SU-DHL-6 (cell line): Measurements from ENCODE around the gene CDH13.

Source experiments
- H2AFZ ChIP-seq: fragments of 200-600 bp; sonication (generic); 2 replicates; pipeline ENCODE4 v1.6.1; 2014; ENCODE audit warnings: low read depth, mild to moderate bottlenecking, moderate library complexity, mixed read lengths, antibody characterized with exemption, low read length; ENCODE audit not compliant: severe bottlenecking
- H3F3A ChIP-seq: fragments of 200-600 bp; shearing (Covaris generic); 2 replicates; pipeline ENCODE4 v1.6.0; 2016; ENCODE audit warnings: antibody characterized with exemption, mild to moderate bottlenecking; ENCODE audit not compliant: insufficient read depth
- H3K27ac ChIP-seq: fragments of 200-600 bp; sonication (generic); 2 replicates; pipeline ENCODE4 v1.5.1; 2016; ENCODE audit warnings: low read depth, mild to moderate bottlenecking, low read length, moderate library complexity, mixed read lengths
- H3K27me3 ChIP-seq: fragments of 200-600 bp; sonication (generic), shearing (Covaris generic); 2 replicates; pipeline ENCODE4 v1.6.0; 2014; ENCODE audit warnings: mild to moderate bottlenecking, low read length
- H3K36me3 ChIP-seq: fragments of 200-600 bp; sonication (generic); 2 replicates; pipeline ENCODE4 v1.6.1; 2014; ENCODE audit warnings: mild to moderate bottlenecking, low read length, mixed read lengths
- H3K4me2 ChIP-seq: fragments of 300-600, 200-600 bp; shearing (Covaris generic), sonication (generic); 2 replicates; pipeline ENCODE4 v1.6.0; 2014; ENCODE audit warnings: low read length, low read depth, mild to moderate bottlenecking; ENCODE audit not compliant: poor library complexity, severe bottlenecking
- H3K4me3 ChIP-seq: fragments of 200-600 bp; sonication (generic); 2 replicates; pipeline ENCODE4 v1.5.1; 2014; ENCODE audit warnings: antibody characterized with exemption, low read length, mild to moderate bottlenecking, mixed read lengths; ENCODE audit not compliant: insufficient read depth, poor library complexity, severe bottlenecking
- H3K79me2 ChIP-seq: fragments of 200-600 bp; sonication (generic); 2 replicates; pipeline ENCODE4 v1.6.1; 2014; ENCODE audit warnings: mild to moderate bottlenecking, low read length, moderate library complexity; ENCODE audit not compliant: insufficient read depth
- H3K9ac ChIP-seq: fragments of 200-600 bp; sonication (generic); 2 replicates; pipeline ENCODE4 v1.7.0; 2014; ENCODE audit warnings: mild to moderate bottlenecking, low read length
- H3K9me2 ChIP-seq: fragments of 200-600 bp; sonication (generic); replicated peaks from 2 replicates; pipeline ENCODE4 v1.6.1; 2014; ENCODE audit warnings: low read length; ENCODE audit not compliant: insufficient read depth
- H3K9me3 ChIP-seq: fragments of 200-600 bp; sonication (generic); 2 replicates; pipeline ENCODE4 v1.6.1; 2014; ENCODE audit warnings: low read length, mixed read lengths; ENCODE audit not compliant: insufficient read depth
- H4K20me1 ChIP-seq: fragments of 200-600 bp; sonication (generic); 2 replicates; pipeline ENCODE4 v1.6.1; 2014; ENCODE audit warnings: low read depth, mild to moderate bottlenecking, antibody characterized with exemption, low read length, moderate library complexity, mixed read lengths
- EZH2phosphoT487 ChIP-seq: fragments of 200-600 bp; sonication (generic), shearing (Covaris generic); conservative IDR thresholded peaks from 2 replicates; pipeline ENCODE4 v1.6.1; 2018; ENCODE audit warnings: mild to moderate bottlenecking, antibody characterized with exemption, low read length, moderate library complexity, mixed read lengths
- TF ChIP-seq, protein P1 (sequence below): fragments of 200-600 bp; sonication (generic); IDR thresholded peaks from one replicate; pipeline ENCODE4 v1.5.1; 2017; ENCODE audit warnings: antibody characterized with exemption, mild to moderate bottlenecking, low read length, moderate library complexity; ENCODE audit not compliant: insufficient read depth, poor library complexity, severe bottlenecking

The CDH13 gene

DNA sequence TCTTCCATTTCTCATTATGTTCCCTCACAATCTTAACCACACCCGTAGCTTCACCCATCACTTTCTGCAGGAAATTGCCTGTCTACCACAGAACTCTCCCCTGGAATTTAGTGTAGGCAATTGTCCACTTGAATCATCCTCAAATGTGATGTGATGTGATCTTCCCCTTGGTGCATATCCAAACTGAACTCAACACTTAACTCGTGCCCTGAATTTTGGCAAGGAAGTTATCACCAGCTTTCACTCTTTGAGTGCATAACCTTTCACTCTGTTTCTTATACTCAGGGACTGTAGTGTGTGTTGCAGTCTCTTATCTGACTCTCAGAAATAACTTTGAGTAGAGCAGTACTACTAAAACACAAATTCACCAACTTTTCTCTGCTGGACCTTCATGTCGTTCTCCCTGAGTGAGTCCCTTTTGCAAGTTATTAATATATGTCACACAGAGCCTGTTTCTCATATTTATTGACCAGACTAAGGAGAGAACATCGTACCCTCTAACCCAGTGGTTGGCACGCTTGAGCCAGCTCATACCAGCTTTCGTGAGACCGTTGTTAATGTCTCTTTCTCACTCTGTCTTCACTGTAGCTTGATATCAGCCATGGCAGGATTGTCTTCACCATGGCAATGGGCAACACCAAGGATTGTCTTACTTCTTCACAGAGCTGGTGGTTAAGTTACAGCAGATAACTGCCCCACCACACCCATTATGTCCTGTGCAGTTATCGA, 622.1 kb downstream of the CDH13 start:
- no peaks in the 10 kb centered on the region for H3K27me3 ChIP-seq
- no peaks in the 10 kb centered on the region for H3K36me3 ChIP-seq
- no peaks in the 10 kb centered on the region for H3K9me3 ChIP-seq
- H2AFZ ChIP-seq, result no peak overlapping the region
- H3F3A ChIP-seq, result no peaks in the 10 kb centered on the region
- no peaks in the 10 kb centered on the region for H3K9me2 ChIP-seq
- no peak for TF ChIP-seq EZH2phosphoT487
- TF ChIP-seq, protein P1, sequence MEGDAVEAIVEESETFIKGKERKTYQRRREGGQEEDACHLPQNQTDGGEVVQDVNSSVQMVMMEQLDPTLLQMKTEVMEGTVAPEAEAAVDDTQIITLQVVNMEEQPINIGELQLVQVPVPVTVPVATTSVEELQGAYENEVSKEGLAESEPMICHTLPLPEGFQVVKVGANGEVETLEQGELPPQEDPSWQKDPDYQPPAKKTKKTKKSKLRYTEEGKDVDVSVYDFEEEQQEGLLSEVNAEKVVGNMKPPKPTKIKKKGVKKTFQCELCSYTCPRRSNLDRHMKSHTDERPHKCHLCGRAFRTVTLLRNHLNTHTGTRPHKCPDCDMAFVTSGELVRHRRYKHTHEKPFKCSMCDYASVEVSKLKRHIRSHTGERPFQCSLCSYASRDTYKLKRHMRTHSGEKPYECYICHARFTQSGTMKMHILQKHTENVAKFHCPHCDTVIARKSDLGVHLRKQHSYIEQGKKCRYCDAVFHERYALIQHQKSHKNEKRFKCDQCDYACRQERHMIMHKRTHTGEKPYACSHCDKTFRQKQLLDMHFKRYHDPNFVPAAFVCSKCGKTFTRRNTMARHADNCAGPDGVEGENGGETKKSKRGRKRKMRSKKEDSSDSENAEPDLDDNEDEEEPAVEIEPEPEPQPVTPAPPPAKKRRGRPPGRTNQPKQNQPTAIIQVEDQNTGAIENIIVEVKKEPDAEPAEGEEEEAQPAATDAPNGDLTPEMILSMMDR, result no peak
- no peak overlapping the region for H3K9ac ChIP-seq
- H3K27ac ChIP-seq, result no peak overlapping the region
- no peak overlapping the region for H3K4me3 ChIP-seq
- no peak overlapping the region for H3K4me2 ChIP-seq
- no peaks in the 10 kb centered on the region for H3K79me2 ChIP-seq
- H4K20me1 ChIP-seq, result no peaks in the 10 kb centered on the region

- no peaks in the 10 kb centered on the region for H3K9me2 ChIP-seq
- H4K20me1 ChIP-seq, result no peaks in the 10 kb centered on the region
- no peaks in the 10 kb centered on the region for H3K9me3 ChIP-seq
- no peaks in the 10 kb centered on the region for H3K27me3 ChIP-seq
- H3K9ac ChIP-seq, result no peak overlapping the region
- no peak overlapping the region for H3K27ac ChIP-seq
- H3K36me3 ChIP-seq, result no peaks in the 10 kb centered on the region
- TF ChIP-seq, protein P1, result no peak
- no peak overlapping the region for H3K4me3 ChIP-seq
- H3K4me2 ChIP-seq, result no peak overlapping the region
- H2AFZ ChIP-seq, result no peak overlapping the region
- H3F3A ChIP-seq, result no peaks in the 10 kb centered on the region
- H3K79me2 ChIP-seq, result no peaks in the 10 kb centered on the region
Observed at GRCh38 chr16:83253521-83253920, 626.8 kb downstream of the CDH13 start.

DNA sequence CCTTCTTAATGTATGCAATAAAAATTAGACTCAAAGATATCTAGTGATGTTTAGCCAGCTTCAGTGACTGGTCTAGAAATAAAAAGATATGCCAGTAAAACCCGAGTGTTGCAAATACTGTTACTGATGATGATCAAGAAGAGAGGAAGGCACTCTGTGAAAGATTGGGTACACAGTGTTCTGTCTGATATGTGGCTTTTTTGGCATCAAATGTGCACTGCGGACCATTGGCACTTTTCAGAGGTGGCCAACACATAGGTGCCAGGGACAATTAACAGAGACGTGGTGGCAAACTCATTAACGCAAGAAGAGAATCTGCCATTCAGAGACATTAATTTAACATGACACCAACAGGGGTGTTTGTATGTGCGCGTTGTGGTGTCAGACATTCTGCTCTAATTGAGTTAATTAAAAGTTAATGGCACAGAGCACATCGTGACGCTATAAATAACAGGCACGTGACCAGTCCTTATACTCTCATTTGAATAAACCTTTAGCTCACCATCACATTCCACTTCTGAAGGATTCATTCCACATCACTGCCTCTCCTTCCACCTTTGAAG, 631.7 kb downstream of the CDH13 start:
- H3K36me3 ChIP-seq, result no peaks in the 10 kb centered on the region
- H3K9ac ChIP-seq, result no peak overlapping the region
- H3K27ac ChIP-seq, result no peak overlapping the region
- no peaks in the 10 kb centered on the region for H3K9me3 ChIP-seq
- no peaks in the 10 kb centered on the region for H3F3A ChIP-seq
- H4K20me1 ChIP-seq, result no peaks in the 10 kb centered on the region
- no peaks in the 10 kb centered on the region for H3K9me2 ChIP-seq
- H3K4me2 ChIP-seq, result no peak overlapping the region
- H3K4me3 ChIP-seq, result no peak overlapping the region
- TF ChIP-seq EZH2phosphoT487, result no peak
- TF ChIP-seq, protein P1, result no peak
- no peak overlapping the region for H2AFZ ChIP-seq
- no peaks in the 10 kb centered on the region for H3K27me3 ChIP-seq
- no peaks in the 10 kb centered on the region for H3K79me2 ChIP-seq
